Mucosa of stomach (tissue), 1 donor: Measurements from ENCODE around the gene OR11H1.
"Not testable (repeated sequence)": the region's sequence is repeated elsewhere in the genome, so short reads cannot be mapped to it uniquely, and the experiment has no call there.

Source experiments
- H3K27me3 ChIP-seq: one replicate; pipeline ENCODE4 v1.7.0; 2013; ENCODE audit warnings: mild to moderate bottlenecking, low read length; ENCODE audit not compliant: control insufficient read depth, insufficient read depth
- H3K36me3 ChIP-seq: one replicate; pipeline ENCODE4 v1.7.0; 2013; ENCODE audit warnings: low read length; ENCODE audit not compliant: control insufficient read depth, insufficient read depth
- H3K4me1 ChIP-seq: one replicate; pipeline ENCODE4 v1.7.0; 2013; ENCODE audit warnings: mild to moderate bottlenecking, low read length; ENCODE audit not compliant: control insufficient read depth, insufficient read depth
- H3K4me3 ChIP-seq: one replicate; pipeline ENCODE4 v1.7.0; 2013; ENCODE audit warnings: low read length
- H3K9ac ChIP-seq: one replicate; pipeline ENCODE4 v1.7.0; 2013; ENCODE audit warnings: mild to moderate bottlenecking, low read length, moderate library complexity
- H3K9me3 ChIP-seq: one replicate; pipeline ENCODE4 v1.7.0; 2013; ENCODE audit warnings: mild to moderate bottlenecking, low read length, moderate library complexity; ENCODE audit not compliant: control insufficient read depth
- donor health status: Pancreatic carcinoma.

Gene OR11H1

GRCh38 chr22:15527892-15528291 lies at the start of gene OR11H1:
Gene OR11H1 (plus strand): TSS chr22:15528192. CDS start chr22:15528192, 0 bp downstream.
- not testable (repeated sequence) for H3K27me3 ChIP-seq

GRCh38 chr22:15509967-15510366 lies 18.0 kb upstream of the OR11H1 start:
- H3K4me1 ChIP-seq, H3K36me3 ChIP-seq, H3K9me3 ChIP-seq, H3K27me3 ChIP-seq, H3K9ac ChIP-seq, H3K4me3 ChIP-seq: not testable (repeated sequence)

More at GRCh38 chr22:15527892-15528291, at the start of gene OR11H1:
- H3K9ac ChIP-seq, H3K36me3 ChIP-seq, H3K4me3 ChIP-seq, H3K4me1 ChIP-seq, H3K9me3 ChIP-seq: not testable (repeated sequence)

GRCh38 chr22:15515896-15516295 lies 12.1 kb upstream of the OR11H1 start:
- not testable (repeated sequence) for H3K36me3 ChIP-seq, H3K27me3 ChIP-seq, H3K9me3 ChIP-seq, H3K4me3 ChIP-seq, H3K9ac ChIP-seq, H3K4me1 ChIP-seq

- not testable (repeated sequence) for H3K4me1 ChIP-seq, H3K27me3 ChIP-seq, H3K9me3 ChIP-seq, H3K4me3 ChIP-seq, H3K36me3 ChIP-seq, H3K9ac ChIP-seq
Observed at GRCh38 chr22:15553767-15554166, 25.8 kb downstream of the OR11H1 start.

GRCh38 chr22:15563461-15563860 lies 35.5 kb downstream of the OR11H1 start:
- not testable (repeated sequence) for H3K9me3 ChIP-seq, H3K4me1 ChIP-seq, H3K36me3 ChIP-seq, H3K27me3 ChIP-seq, H3K4me3 ChIP-seq, H3K9ac ChIP-seq

GRCh38 chr22:15565063-15565462 lies 37.1 kb downstream of the OR11H1 start:
- not testable (repeated sequence) for H3K27me3 ChIP-seq, H3K4me3 ChIP-seq, H3K4me1 ChIP-seq, H3K9ac ChIP-seq, H3K36me3 ChIP-seq, H3K9me3 ChIP-seq
